HL-60 (cell line): ENCODE data around the gene GPR42.

Experiments
- GABPA ChIP-seq: IDR thresholded peaks from 2 replicates; pipeline ENCODE4 v1.6.1; 2012; ENCODE audit warnings: low read depth
- POLR2AphosphoS5 ChIP-seq: IDR thresholded peaks from 2 replicates; pipeline ENCODE4 v1.6.1; 2012; ENCODE audit warnings: low read depth
- SPI1 ChIP-seq: IDR thresholded peaks from 2 replicates; pipeline ENCODE4 v1.6.1; 2012; ENCODE audit warnings: low read depth, mild to moderate bottlenecking, borderline replicate concordance
- TF ChIP-seq, protein P1 (sequence below): IDR thresholded peaks from one replicate; pipeline ENCODE4 v1.5.1; 2011; ENCODE audit warnings: low read length, control low read depth, inconsistent platforms; ENCODE audit not compliant: insufficient read depth
- TF ChIP-seq, protein P2 (sequence below): IDR thresholded peaks from 2 replicates; pipeline ENCODE4 v1.6.1; 2012; ENCODE audit warnings: low read depth; ENCODE audit not compliant: insufficient replicate concordance

DNA sequence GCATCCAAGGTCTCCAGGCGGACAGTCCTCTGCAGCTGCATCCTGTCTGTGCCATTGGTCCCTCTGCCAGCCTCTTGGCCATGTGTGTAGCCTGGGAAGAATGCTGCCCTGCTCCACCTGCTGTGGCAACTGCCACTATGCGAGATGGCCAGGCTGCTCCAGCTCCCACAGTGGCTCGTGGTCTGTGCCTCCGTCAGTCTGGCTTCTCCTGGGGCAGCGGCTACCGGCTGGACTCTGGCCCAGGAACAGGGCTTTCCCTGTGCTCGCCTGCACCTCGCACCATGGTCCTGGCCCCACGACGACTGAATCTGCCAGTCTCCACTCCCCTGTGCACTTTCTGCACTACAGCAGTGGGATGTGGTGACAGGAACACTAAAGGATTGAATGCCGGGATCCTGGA lies 50.5 kb downstream of the GPR42 start:
- TF ChIP-seq, protein P1, sequence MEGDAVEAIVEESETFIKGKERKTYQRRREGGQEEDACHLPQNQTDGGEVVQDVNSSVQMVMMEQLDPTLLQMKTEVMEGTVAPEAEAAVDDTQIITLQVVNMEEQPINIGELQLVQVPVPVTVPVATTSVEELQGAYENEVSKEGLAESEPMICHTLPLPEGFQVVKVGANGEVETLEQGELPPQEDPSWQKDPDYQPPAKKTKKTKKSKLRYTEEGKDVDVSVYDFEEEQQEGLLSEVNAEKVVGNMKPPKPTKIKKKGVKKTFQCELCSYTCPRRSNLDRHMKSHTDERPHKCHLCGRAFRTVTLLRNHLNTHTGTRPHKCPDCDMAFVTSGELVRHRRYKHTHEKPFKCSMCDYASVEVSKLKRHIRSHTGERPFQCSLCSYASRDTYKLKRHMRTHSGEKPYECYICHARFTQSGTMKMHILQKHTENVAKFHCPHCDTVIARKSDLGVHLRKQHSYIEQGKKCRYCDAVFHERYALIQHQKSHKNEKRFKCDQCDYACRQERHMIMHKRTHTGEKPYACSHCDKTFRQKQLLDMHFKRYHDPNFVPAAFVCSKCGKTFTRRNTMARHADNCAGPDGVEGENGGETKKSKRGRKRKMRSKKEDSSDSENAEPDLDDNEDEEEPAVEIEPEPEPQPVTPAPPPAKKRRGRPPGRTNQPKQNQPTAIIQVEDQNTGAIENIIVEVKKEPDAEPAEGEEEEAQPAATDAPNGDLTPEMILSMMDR: no peak
- TF ChIP-seq POLR2AphosphoS5 (no peak), GABPA (no peak), SPI1 (no peak)
- TF ChIP-seq, protein P2, sequence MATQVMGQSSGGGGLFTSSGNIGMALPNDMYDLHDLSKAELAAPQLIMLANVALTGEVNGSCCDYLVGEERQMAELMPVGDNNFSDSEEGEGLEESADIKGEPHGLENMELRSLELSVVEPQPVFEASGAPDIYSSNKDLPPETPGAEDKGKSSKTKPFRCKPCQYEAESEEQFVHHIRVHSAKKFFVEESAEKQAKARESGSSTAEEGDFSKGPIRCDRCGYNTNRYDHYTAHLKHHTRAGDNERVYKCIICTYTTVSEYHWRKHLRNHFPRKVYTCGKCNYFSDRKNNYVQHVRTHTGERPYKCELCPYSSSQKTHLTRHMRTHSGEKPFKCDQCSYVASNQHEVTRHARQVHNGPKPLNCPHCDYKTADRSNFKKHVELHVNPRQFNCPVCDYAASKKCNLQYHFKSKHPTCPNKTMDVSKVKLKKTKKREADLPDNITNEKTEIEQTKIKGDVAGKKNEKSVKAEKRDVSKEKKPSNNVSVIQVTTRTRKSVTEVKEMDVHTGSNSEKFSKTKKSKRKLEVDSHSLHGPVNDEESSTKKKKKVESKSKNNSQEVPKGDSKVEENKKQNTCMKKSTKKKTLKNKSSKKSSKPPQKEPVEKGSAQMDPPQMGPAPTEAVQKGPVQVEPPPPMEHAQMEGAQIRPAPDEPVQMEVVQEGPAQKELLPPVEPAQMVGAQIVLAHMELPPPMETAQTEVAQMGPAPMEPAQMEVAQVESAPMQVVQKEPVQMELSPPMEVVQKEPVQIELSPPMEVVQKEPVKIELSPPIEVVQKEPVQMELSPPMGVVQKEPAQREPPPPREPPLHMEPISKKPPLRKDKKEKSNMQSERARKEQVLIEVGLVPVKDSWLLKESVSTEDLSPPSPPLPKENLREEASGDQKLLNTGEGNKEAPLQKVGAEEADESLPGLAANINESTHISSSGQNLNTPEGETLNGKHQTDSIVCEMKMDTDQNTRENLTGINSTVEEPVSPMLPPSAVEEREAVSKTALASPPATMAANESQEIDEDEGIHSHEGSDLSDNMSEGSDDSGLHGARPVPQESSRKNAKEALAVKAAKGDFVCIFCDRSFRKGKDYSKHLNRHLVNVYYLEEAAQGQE: no peak
